ENCODE measurements around the gene MEF2C.

DNA sequence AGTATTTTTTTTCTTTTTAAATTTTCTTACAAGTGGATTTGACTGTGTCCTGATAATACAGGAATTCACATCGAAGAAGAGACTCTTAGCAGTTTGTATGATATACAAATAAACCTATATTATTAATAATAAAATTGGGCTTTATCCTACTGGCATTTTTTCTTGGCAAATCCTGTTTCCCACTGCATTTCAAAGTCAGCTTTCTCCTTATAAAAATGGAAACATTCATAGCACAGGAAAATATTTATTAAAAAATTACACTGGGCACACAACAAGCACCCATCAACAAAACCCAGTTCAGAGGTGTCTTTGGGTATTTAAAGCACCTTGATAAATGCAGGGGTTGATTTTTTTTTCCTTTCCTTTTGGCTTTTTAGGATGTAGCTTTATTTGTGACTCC, 200.9 kb downstream of the MEF2C start:
- TF ChIP-seq CTCF (IDR thresholded peaks at IDR 0.05) (no peak), EZH2 (IDR thresholded peaks at IDR 0.05) (no peak), EZH2phosphoT487 (IDR thresholded peaks at IDR 0.05) (no peak)
